Activated CD4-positive, alpha-beta T cell treated with anti-CD3 and anti-CD28 coated beads, Interleukin-2, amount 10 ng/mL, durations not matched to agents 7 days and 5 days (primary cell): ENCODE measurements around the gene ARFGAP1. TPM values are rescaled to one million over a fixed set of nuclear protein-coding genes. Genes with fewer than 3 reads are reported as not detected.
A peak's percentile ranks its signal among the peaks of the same experiment; 100 is the strongest.

Experiments
- CTCF ChIA-PET: fragments of 350-600 bp; sonication (Branson Sonifier 250); formaldehyde crosslinking; loops from one replicate; lab custom pipeline; 2021; ENCODE audit warnings: antibody characterized with exemption; lab: Charles Lee
- POLR2A ChIA-PET: fragments of 350-600 bp; sonication (Branson Sonifier 250); formaldehyde crosslinking; loops from one replicate; lab custom pipeline; 2021; ENCODE audit warnings: antibody characterized with exemption; lab: Charles Lee
- DNase-seq: peaks from one replicate; pipeline ENCODE4 v3.0.0-alpha.2; 2020
- H3K27ac Mint-ChIP-seq: one replicate; pipeline ENCODE4 v1.8.0; 2021; ENCODE audit warnings: mild to moderate bottlenecking, moderate library complexity, mixed read lengths
- H3K27me3 Mint-ChIP-seq: one replicate; pipeline ENCODE4 v1.8.0; 2021; ENCODE audit warnings: mixed read lengths
- H3K36me3 Mint-ChIP-seq: one replicate; pipeline ENCODE4 v1.8.0; 2021; ENCODE audit warnings: low read depth, mixed read lengths
- H3K4me1 Mint-ChIP-seq: one replicate; pipeline ENCODE4 v1.8.0; 2021; ENCODE audit warnings: mixed read lengths
- H3K4me3 Mint-ChIP-seq: one replicate; pipeline ENCODE4 v1.8.0; 2021; ENCODE audit warnings: mild to moderate bottlenecking, moderate library complexity, mixed read lengths
- H3K9me3 Mint-ChIP-seq: one replicate; pipeline ENCODE4 v1.8.0; 2021; ENCODE audit warnings: mixed read lengths
- total RNA-seq, 2 experiments: library from RNA; stranded (reverse); gene quantifications; one replicate each; pipeline ENCODE4 v1.2.3, GENCODE V29; 2021

The ARFGAP1 gene
- 10 to 100 TPM; 88.0 to 94.4 TPM for total RNA-seq

- Mint-ChIP-seq H3K36me3 (peaks cover 4% of the 10 kb centered on the region), H3K4me3 (peak within 1 kb of the TSS; percentile 81), H3K9me3 (no peaks in the 10 kb centered on the region), H3K4me1 (peaks cover 29% of the 10 kb centered on the region), H3K27ac (peak within 1 kb of the TSS; percentile 90), H3K27me3 (no peaks in the 10 kb centered on the region)
- POLR2A ChIA-PET, result no interaction called here
- CTCF ChIA-PET, result interaction anchor here (1.0 to 1.2 kb wide), 2 partner anchors 27 to 57 kb away, joined by 3 to 4 read pairs; partner anchors contain the start of gene YTHDF1
- DNase-seq, result peak; percentile 88
These were observed at the start of gene ARFGAP1 for GRCh38 chr20:63272105-63273058. Gene ARFGAP1 (plus strand): TSS chr20:63272813. CDS start chr20:63275581, 2,768 bp downstream.

GRCh38 chr20:63223121-63223825, 49.3 kb upstream of the ARFGAP1 start:
- Mint-ChIP-seq H3K4me1 (no peaks in the 10 kb centered on the region), H3K27me3 (no peaks in the 10 kb centered on the region), H3K36me3 (no peaks in the 10 kb centered on the region), H3K27ac (no peak overlapping the region), H3K9me3 (no peaks in the 10 kb centered on the region), H3K4me3 (no peak overlapping the region)
- CTCF ChIA-PET, result interaction anchor here (0.5 to 2.4 kb wide), 10 partner anchors 11 to 293 kb away, joined by 3 to 22 read pairs (median 3); partner anchors contain the start of genes BIRC7 and GID8
- POLR2A ChIA-PET, result interaction anchor here (0.7 kb wide), 2 partner anchors 36 to 71 kb away, joined by 3 to 4 read pairs; no protein-coding TSS in a partner anchor
- peak; percentile 63 for DNase-seq

- H3K27me3 Mint-ChIP-seq, result peaks cover under 1% of the 10 kb centered on the region
- H3K36me3 Mint-ChIP-seq, result no peaks in the 10 kb centered on the region
- H3K9me3 Mint-ChIP-seq, result no peaks in the 10 kb centered on the region
- no peak overlapping the region for H3K27ac Mint-ChIP-seq
- H3K4me3 Mint-ChIP-seq, result no peak overlapping the region
- POLR2A ChIA-PET, result interaction anchor here (0.7 kb wide), 1 partner anchor 35 kb away, joined by 4 read pairs; no protein-coding TSS in a partner anchor
- no peak for DNase-seq
- no peaks in the 10 kb centered on the region for H3K4me1 Mint-ChIP-seq
- CTCF ChIA-PET, result interaction anchor here (0.5 to 2.4 kb wide), 9 partner anchors 11 to 286 kb away, joined by 3 to 22 read pairs (median 3); partner anchors contain the start of genes BIRC7 and GID8
These were observed 48.8 kb upstream of the ARFGAP1 start for GRCh38 chr20:63223826-63224207.

GRCh38 chr20:63224412-63225081, 48.1 kb upstream of the ARFGAP1 start:
- Mint-ChIP-seq H3K9me3 (no peaks in the 10 kb centered on the region), H3K27ac (no peak overlapping the region), H3K27me3 (peaks cover 6% of the 10 kb centered on the region), H3K36me3 (no peaks in the 10 kb centered on the region), H3K4me3 (no peak overlapping the region), H3K4me1 (no peaks in the 10 kb centered on the region)
- DNase-seq, result no peak
- POLR2A ChIA-PET, result no interaction called here
- CTCF ChIA-PET, result interaction anchor here (0.5 to 2.4 kb wide), 5 partner anchors 12 to 156 kb away, joined by 3 to 22 read pairs (median 3); no protein-coding TSS in a partner anchor

- Mint-ChIP-seq H3K27me3 (peaks cover 10% of the 10 kb centered on the region), H3K27ac (no peak overlapping the region), H3K9me3 (no peaks in the 10 kb centered on the region), H3K4me3 (no peak overlapping the region), H3K4me1 (no peaks in the 10 kb centered on the region), H3K36me3 (no peaks in the 10 kb centered on the region)
- ChIA-PET CTCF (no interaction called here), POLR2A (no interaction called here)
- no peak for DNase-seq
These were observed 47.5 kb upstream of the ARFGAP1 start for GRCh38 chr20:63225082-63225454.

- Mint-ChIP-seq H3K36me3 (no peaks in the 10 kb centered on the region), H3K27me3 (peaks cover 20% of the 10 kb centered on the region), H3K4me3 (no peak overlapping the region), H3K9me3 (no peaks in the 10 kb centered on the region), H3K27ac (no peak overlapping the region), H3K4me1 (no peaks in the 10 kb centered on the region)
- ChIA-PET POLR2A (no interaction called here), CTCF (no interaction called here)
- no peak for DNase-seq
These were observed 46.3 kb upstream of the ARFGAP1 start for GRCh38 chr20:63226042-63226943.

- no peaks in the 10 kb centered on the region for H3K9me3 Mint-ChIP-seq
These were observed 45.4 kb upstream of the ARFGAP1 start for GRCh38 chr20:63227260-63227659.

GRCh38 chr20:63228806-63229205, 43.8 kb upstream of the ARFGAP1 start:
- no peak overlapping the region for H3K27ac Mint-ChIP-seq
- ChIA-PET CTCF (no interaction called here), POLR2A (no interaction called here)
- no peaks in the 10 kb centered on the region for H3K4me1 Mint-ChIP-seq
- DNase-seq, result no peak
- no peak overlapping the region for H3K4me3 Mint-ChIP-seq
- H3K9me3 Mint-ChIP-seq, result no peaks in the 10 kb centered on the region
- peaks cover 29% of the 10 kb centered on the region for H3K27me3 Mint-ChIP-seq
- no peaks in the 10 kb centered on the region for H3K36me3 Mint-ChIP-seq

More at GRCh38 chr20:63227260-63227659, 45.4 kb upstream of the ARFGAP1 start:
- no peak for DNase-seq
- H3K27me3 Mint-ChIP-seq, result peaks cover 26% of the 10 kb centered on the region
- ChIA-PET CTCF (no interaction called here), POLR2A (no interaction called here)
- no peaks in the 10 kb centered on the region for H3K36me3 Mint-ChIP-seq
- no peak overlapping the region for H3K27ac Mint-ChIP-seq
- no peak overlapping the region for H3K4me3 Mint-ChIP-seq
- no peaks in the 10 kb centered on the region for H3K4me1 Mint-ChIP-seq

- H3K4me3 Mint-ChIP-seq, result no peak overlapping the region
- H3K27me3 Mint-ChIP-seq, result peaks cover 29% of the 10 kb centered on the region
- ChIA-PET CTCF (interaction anchor here (0.9 to 1.2 kb wide), 2 partner anchors 16 to 48 kb away, joined by 3 read pairs; no protein-coding TSS in a partner anchor), POLR2A (no interaction called here)
- H3K4me1 Mint-ChIP-seq, result no peaks in the 10 kb centered on the region
- H3K27ac Mint-ChIP-seq, result no peak overlapping the region
- no peak for DNase-seq
- no peaks in the 10 kb centered on the region for H3K36me3 Mint-ChIP-seq
- no peaks in the 10 kb centered on the region for H3K9me3 Mint-ChIP-seq
These were observed 41.8 kb upstream of the ARFGAP1 start for GRCh38 chr20:63230800-63231268.

- CTCF ChIA-PET, result no interaction called here
- Mint-ChIP-seq H3K27me3 (peaks cover 29% of the 10 kb centered on the region), H3K4me3 (no peak overlapping the region), H3K36me3 (no peaks in the 10 kb centered on the region), H3K27ac (no peak overlapping the region), H3K9me3 (no peaks in the 10 kb centered on the region), H3K4me1 (no peaks in the 10 kb centered on the region)
- POLR2A ChIA-PET, result no interaction called here
- DNase-seq, result no peak
These were observed 40.2 kb upstream of the ARFGAP1 start for GRCh38 chr20:63232235-63233060.

GRCh38 chr20:63233061-63233344, 39.6 kb upstream of the ARFGAP1 start:
- CTCF ChIA-PET, result interaction anchor here (0.9 kb wide), 1 partner anchor 21 kb away, joined by 3 read pairs; no protein-coding TSS in a partner anchor
- H3K27ac Mint-ChIP-seq, result no peak overlapping the region
- H3K4me3 Mint-ChIP-seq, result no peak overlapping the region
- peaks cover 29% of the 10 kb centered on the region for H3K27me3 Mint-ChIP-seq
- H3K36me3 Mint-ChIP-seq, result no peaks in the 10 kb centered on the region
- POLR2A ChIA-PET, result no interaction called here
- H3K4me1 Mint-ChIP-seq, result no peaks in the 10 kb centered on the region
- DNase-seq, result no peak
- no peaks in the 10 kb centered on the region for H3K9me3 Mint-ChIP-seq
